ENCODE data around the gene PGGHG. TPM values are rescaled to one million over a fixed set of nuclear protein-coding genes. Genes with fewer than 3 reads are reported as not detected.
"Not testable (repeated sequence)": the region's sequence is repeated elsewhere in the genome, so short reads cannot be mapped to it uniquely, and the experiment has no call there.

The PGGHG gene
- total and polyA plus RNA-seq, 4 donors = 21.6 to 145 (median 87.9) TPM

DNA sequence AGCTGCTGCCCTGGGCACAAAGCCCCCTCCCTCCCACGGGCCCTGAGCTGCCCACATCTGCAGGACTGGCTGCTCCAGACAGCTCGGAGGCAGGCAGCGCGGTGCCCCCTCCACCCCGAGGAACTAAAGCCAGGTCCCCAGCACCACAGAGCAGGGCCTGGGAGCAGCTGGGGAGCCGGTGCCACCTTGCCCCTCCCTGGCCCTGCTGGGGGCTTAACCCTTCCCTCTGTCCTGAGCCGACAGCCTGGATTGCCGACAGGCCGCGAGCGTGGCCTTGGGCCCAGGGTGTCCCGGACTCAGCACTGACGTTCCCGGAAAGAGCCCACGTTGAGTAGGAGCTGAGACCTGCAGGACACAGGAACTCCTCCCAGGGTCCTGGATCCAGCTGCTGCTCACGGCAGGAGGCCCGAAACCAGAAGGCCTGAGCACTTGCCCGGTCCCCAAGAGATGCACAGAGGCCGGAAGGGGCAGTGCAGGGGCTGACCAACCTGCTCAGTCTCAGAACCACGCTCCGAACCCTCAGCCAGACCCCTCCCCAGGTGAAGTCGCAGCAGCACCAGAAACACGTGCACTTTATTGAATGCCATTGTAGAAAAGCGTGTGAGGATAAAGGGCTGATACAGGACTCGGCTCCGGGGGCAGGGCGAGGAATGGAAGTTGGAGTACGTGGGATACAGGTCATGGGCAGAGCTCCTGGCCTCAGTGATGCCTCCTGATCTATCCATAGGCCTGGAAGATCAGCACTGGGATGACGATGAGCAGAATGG lies 30.4 kb downstream of the PGGHG start:
- DNase-seq; H3K9me3 ChIP-seq (ENCODE audit: control insufficient read depth in 4 of 4, insufficient read depth in 3 of 4, low read length in 3 of 4); H3K36me3 ChIP-seq (ENCODE audit: control insufficient read depth in 4 of 4, insufficient read depth in 4 of 4, low read length in 4 of 4): not testable (repeated sequence)
- ATAC-seq (ENCODE audit: insufficient read depth, low FRiP score) = peak; percentile 3
- Histone ChIP-seq H3K9ac (ENCODE audit: insufficient read depth in 1 of 2, low read length in 2 of 2) (peak overlapping the region in 1 of 2 donors; percentile 68), H3K4me1 (ENCODE audit: control insufficient read depth in 5 of 5, insufficient read depth in 5 of 5, low read length in 5 of 5) (peaks cover 0 to 30% (median 8%) of the 10 kb centered on the region in 5 donors), H3K27me3 (ENCODE audit: control insufficient read depth in 3 of 3, insufficient read depth in 3 of 3, low read length in 2 of 3) (peaks cover 0 to 20% (median 16%) of the 10 kb centered on the region in 3 donors), H3K4me3 (peak overlapping the region; percentile 96), H3K27ac (ENCODE audit: low read depth in 1 of 2, low read length in 1 of 2) (peak overlapping the region; percentile 69 to 92)
- 13 to 30% methylated on average over 18 to 20 of the region's 29 CpGs for WGBS, 2 donors

DNA sequence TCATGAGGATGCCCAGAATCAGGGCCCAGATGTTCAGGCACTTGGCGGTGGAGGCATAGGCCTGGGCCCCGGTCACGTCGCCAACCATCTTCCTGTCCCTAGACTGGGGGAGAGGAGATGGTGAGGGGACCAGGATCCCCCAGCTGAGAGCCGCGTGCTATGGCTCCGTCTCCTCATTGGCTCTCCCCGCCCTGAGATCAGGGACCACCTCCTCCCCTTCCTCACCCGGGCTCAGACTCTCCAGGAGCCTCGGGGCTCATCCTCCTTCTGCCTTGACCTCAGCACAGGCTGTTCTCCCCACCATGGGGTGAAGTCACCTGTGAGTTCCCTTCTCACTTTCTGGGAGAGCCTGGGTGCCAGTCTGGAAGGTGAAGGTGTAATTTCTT lies 31.0 kb downstream of the PGGHG start:
- H3K27ac ChIP-seq (ENCODE audit: low read depth in 1 of 2, low read length in 1 of 2) = peak overlapping the region; percentile 21 to 92
- 9% methylated on average over 6 to 9 of the region's 10 CpGs for WGBS, 2 donors
- not testable (repeated sequence) for DNase-seq; ATAC-seq (ENCODE audit: insufficient read depth, low FRiP score); H3K36me3 ChIP-seq (ENCODE audit: control insufficient read depth in 4 of 4, insufficient read depth in 4 of 4, low read length in 4 of 4); H3K9me3 ChIP-seq (ENCODE audit: control insufficient read depth in 4 of 4, insufficient read depth in 3 of 4, low read length in 3 of 4)
- H3K9ac ChIP-seq (ENCODE audit: insufficient read depth in 1 of 2, low read length in 2 of 2) = peak overlapping the region in 1 of 2 donors; percentile 68
- H3K4me1 ChIP-seq (ENCODE audit: control insufficient read depth in 5 of 5, insufficient read depth in 5 of 5, low read length in 5 of 5) = peaks cover 0 to 32% (median 8%) of the 10 kb centered on the region in 5 donors
- peaks cover 0 to 20% (median 16%) of the 10 kb centered on the region in 3 donors for H3K27me3 ChIP-seq (ENCODE audit: control insufficient read depth in 3 of 3, insufficient read depth in 3 of 3, low read length in 2 of 3)
- peak overlapping the region; percentile 96 for H3K4me3 ChIP-seq

DNA sequence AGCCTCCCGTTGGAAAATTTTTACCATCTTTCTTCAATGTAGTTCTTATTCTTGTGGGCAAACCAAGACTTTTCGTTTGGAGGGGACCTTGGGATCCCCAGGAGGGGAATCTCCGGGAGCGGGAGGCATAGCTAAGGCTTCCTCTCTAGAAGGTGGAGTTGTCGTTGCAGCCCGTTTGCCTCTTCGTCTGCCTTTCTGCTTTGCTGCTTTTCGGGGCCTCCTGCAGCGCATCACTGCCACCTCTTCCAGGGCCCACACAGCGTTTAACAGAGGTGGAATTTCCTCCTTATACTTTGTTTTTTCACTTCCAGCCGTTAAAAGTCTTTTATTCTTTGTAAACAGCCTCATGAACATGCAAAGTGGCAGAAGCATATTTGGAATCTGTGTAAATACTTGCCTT lies 35.2 kb downstream of the PGGHG start:
- no peaks in the 10 kb centered on the region for H3K36me3 ChIP-seq (ENCODE audit: control insufficient read depth in 4 of 4, insufficient read depth in 4 of 4, low read length in 4 of 4)
- H3K9me3 ChIP-seq (ENCODE audit: control insufficient read depth in 4 of 4, insufficient read depth in 3 of 4, low read length in 3 of 4) = no peaks in the 10 kb centered on the region
- TF ChIP-seq, protein P1, sequence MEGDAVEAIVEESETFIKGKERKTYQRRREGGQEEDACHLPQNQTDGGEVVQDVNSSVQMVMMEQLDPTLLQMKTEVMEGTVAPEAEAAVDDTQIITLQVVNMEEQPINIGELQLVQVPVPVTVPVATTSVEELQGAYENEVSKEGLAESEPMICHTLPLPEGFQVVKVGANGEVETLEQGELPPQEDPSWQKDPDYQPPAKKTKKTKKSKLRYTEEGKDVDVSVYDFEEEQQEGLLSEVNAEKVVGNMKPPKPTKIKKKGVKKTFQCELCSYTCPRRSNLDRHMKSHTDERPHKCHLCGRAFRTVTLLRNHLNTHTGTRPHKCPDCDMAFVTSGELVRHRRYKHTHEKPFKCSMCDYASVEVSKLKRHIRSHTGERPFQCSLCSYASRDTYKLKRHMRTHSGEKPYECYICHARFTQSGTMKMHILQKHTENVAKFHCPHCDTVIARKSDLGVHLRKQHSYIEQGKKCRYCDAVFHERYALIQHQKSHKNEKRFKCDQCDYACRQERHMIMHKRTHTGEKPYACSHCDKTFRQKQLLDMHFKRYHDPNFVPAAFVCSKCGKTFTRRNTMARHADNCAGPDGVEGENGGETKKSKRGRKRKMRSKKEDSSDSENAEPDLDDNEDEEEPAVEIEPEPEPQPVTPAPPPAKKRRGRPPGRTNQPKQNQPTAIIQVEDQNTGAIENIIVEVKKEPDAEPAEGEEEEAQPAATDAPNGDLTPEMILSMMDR (IDR thresholded peaks at IDR 0.05; ENCODE audit: control extremely low read depth, extremely low read depth) = no peak
- peak overlapping the region in 1 of 2 donors; percentile 65 for H3K27ac ChIP-seq (ENCODE audit: low read depth in 1 of 2, low read length in 1 of 2)
- ATAC-seq (ENCODE audit: insufficient read depth, low FRiP score) (no peak), DNase-seq (peak in 2 of 3 donors; percentile 75 to 78)
- H3K27me3 ChIP-seq (ENCODE audit: control insufficient read depth in 3 of 3, insufficient read depth in 3 of 3, low read length in 2 of 3) = no peaks in the 10 kb centered on the region
- peak overlapping the region in 1 of 2 donors; percentile 62 for H3K9ac ChIP-seq (ENCODE audit: insufficient read depth in 1 of 2, low read length in 2 of 2)
- peaks cover 0 to 49% (median 14%) of the 10 kb centered on the region in 5 donors for H3K4me1 ChIP-seq (ENCODE audit: control insufficient read depth in 5 of 5, insufficient read depth in 5 of 5, low read length in 5 of 5)
- no peak overlapping the region for H3K4me3 ChIP-seq
- WGBS, 2 donors = 70 to 73% methylated on average over 11 of the region's 11 CpGs

DNA sequence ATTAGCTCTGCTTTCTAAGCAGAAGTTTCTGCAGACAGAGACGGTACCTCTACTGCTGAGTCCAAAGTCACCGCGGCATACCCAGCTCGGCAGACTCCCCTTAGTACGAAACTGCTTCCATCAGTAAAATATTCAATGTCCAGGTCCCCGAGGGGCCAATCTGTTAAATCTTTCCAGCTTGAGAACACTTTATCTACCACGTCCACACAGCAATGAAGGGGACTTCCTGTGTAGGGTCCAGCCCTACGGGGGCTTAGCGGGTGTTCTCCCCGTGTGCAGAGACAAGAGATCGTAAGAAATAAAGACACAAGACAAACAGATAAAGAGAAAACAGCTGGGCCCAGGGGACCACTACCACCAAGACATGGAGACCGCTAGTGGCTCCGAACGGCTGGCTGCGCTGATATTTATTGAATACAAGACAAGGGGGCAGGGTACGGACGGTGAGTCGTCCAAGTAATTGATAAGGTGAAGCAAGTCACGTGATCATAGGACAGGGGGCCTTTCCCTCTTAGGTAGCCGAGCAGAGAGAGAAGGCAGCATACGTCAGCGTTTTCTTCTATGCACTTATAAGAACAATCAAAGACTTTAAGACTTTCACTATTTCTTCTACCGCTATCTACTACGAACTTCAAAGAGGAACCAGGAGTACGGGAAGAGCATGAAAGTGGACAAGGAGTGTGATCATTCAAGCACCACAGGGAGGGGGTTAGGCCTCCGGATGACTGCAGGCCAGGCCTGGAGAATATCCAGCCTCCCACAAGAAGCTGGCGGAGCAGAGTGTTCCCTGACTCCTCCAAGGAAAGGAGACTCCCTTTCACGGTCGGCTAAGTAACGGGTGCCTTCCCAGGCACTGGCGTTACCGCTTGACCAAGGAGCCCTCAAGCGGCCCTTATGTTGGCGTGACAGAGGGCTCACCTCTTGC lies 35.9 kb downstream of the PGGHG start:
- not testable (repeated sequence) for H3K9me3 ChIP-seq (ENCODE audit: control insufficient read depth in 4 of 4, insufficient read depth in 3 of 4, low read length in 3 of 4); H3K4me3 ChIP-seq; ATAC-seq (ENCODE audit: insufficient read depth, low FRiP score); H3K27me3 ChIP-seq (ENCODE audit: control insufficient read depth in 3 of 3, insufficient read depth in 3 of 3, low read length in 2 of 3); H3K36me3 ChIP-seq (ENCODE audit: control insufficient read depth in 4 of 4, insufficient read depth in 4 of 4, low read length in 4 of 4)
- Histone ChIP-seq H3K27ac (ENCODE audit: low read depth in 1 of 2, low read length in 1 of 2) (peak overlapping the region; percentile 83 to 84), H3K4me1 (ENCODE audit: control insufficient read depth in 5 of 5, insufficient read depth in 5 of 5, low read length in 5 of 5) (peaks cover 0 to 46% (median 12%) of the 10 kb centered on the region in 5 donors), H3K9ac (ENCODE audit: insufficient read depth in 1 of 2, low read length in 2 of 2) (peak overlapping the region in 1 of 2 donors; percentile 53)
- 59 to 61% methylated on average over 27 to 30 of the region's 34 CpGs for WGBS, 2 donors
- peak in 2 of 3 donors; percentile 66 to 74 for DNase-seq

Measured in lung (tissue), 12 donors.